HG02623 (cell line): Measurements from ENCODE around the gene A4GALT.

ENCODE experiments used
- ATAC-seq: cut with Tn5 transposase; IDR thresholded peaks from one replicate; pipeline ENCODE4 v1.9.1; 2021; ENCODE audit warnings: moderate library complexity; ENCODE audit not compliant: unreplicated experiment

A4GALT gene

DNA sequence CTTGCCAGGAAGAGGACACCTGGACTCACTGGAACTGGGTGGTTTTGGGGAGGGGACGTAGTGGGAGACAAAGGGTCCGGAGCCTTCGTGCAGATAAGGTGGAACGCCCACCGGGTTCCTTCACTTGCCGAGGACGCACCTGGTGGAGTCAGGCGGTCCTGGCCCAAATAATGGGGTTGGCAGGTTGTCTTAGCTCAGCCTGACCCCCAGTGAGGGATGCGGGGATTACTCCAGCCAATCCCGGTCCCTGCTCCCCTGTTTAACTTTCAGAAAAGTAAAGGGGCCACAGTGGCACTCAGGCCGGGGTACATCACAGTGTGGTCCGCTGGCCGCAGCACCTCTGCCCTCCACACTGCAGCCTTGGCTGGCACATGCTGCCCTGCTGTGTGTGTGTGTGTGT lies 18.0 kb downstream of the A4GALT start:
- no peak for ATAC-seq

DNA sequence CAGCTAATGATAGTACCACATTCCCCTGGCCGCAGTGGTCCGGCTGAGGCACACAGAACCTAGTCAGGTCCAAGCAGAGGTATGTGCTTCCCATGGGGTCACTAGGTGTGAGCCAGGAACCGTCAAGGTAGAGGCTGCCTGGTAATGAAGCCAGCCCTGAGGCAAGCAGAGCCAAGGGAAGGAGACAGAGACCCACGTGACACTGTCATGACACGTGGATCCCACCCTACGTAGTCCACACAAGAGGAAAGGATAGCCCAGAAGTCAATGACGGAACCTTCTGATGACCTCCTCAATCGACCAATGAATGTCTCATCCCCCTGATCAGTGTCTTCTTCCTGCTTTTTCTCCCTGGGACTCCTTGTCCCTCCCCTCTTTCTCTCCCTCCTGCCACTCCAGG lies 19.0 kb downstream of the A4GALT start:
- no peak for ATAC-seq

DNA sequence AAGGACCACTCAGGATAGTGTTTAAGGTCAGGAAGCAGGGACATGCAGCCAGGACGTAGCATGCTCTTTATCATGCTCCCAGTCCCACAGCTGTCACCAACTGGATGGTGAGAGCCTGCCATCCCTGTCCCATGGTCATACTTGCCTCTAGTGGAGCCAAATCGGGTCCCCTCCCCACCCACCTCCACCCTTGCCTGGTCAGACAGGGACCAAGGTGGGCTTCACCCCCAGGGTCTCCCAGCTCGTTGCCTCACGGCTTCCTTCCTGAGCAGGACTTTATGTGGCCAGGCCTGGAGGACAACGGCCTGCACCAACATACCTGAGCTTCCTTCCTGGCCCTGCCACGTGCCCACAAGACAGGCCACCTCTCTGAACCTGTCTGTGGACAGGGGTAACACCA lies 19.8 kb downstream of the A4GALT start:
- no peak for ATAC-seq

DNA sequence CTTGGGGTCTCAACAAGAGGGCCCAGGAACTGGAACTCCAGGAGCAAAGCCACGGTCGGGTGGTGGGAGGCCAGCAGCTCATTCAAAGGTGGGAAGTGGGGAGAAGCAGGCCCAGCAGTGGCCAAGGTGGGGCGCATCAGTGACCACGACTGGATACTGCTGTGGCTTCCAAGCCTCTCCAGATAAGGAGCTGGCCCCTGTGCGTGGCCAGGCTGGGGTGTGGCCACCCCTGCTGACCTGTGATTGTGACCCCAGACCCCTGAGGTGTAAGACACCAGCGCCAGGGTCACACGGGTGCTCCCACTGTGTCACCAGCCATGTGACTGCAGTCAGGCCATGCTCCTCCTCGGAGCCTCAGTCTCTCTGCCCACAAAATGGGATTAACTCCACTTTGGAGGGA lies 20.3 kb downstream of the A4GALT start:
- ATAC-seq, result no peak

DNA sequence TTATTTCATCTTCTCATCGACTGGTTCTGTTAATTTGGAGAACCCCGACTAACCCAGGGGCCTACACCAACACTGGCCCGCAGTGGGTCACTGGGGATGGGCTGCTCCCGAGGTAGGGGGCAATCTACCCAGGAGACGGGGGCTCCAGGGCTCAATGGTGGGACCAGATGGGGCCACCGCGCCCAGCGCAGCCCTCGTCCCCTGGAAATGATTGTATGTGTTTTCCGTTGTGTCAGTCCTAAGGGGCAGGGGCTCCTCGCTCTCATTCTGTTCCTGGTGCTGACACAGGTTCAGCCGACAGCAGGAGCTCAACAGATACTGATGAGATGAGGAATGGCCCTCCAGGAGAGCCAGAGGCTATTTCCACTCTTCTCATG lies 20.7 kb downstream of the A4GALT start:
- ATAC-seq, result no peak

DNA sequence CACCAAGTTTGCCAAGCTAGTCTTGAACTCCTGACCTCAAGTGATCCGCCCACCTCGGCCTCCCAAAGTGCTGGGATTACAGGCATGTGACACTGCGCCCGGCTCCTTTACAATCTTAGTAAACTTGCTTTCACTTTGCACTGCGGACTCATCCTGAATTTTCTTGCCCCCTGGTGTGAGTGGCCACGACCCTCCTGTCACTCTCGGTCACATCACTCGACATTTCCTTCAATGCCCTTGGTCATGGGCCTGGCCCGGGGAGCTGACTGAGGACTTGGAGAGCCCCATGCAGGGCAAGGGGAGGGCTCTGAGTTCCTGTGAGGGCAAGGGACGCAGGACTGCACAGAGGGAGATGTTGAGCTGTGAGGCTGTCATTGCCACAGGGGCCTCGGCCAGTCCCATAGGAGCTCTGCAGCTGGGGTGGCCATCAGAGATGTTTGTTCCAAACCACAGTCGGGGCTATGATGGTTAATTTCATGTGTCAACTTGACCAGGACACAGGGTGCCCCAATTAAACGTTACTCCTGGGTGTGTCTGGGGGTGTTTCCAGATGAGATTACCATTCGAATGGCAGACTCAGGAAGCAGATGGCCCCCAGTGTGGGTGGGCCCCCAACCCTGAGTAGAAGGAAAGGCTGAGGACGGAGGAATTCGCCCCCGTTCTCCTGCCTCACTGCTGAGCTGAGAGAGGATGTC lies 21.2 kb downstream of the A4GALT start:
- ATAC-seq, result no peak

DNA sequence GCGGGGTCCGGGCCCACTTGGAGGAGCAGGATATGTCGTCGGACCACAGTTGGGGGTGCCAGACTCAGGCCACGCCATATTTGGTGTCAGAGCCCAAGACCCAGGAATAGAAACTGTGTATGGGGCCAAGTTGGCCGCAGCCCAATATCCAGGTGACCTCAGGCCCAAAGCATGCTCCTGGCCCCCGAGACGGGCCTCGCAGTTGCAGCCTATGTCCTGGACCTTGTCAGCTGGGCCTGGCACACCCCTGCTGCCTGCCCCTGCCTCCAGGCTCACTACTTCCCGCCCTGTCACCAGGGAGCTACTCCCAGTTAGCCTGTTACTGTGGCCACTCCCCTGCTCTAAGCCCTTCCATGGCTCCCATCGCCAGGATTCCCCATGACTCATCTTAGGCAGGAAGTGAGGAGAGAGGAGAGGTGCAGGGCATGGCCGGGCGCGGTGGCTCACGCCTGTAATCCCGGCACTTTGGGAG lies 23.1 kb downstream of the A4GALT start:
- no peak for ATAC-seq

DNA sequence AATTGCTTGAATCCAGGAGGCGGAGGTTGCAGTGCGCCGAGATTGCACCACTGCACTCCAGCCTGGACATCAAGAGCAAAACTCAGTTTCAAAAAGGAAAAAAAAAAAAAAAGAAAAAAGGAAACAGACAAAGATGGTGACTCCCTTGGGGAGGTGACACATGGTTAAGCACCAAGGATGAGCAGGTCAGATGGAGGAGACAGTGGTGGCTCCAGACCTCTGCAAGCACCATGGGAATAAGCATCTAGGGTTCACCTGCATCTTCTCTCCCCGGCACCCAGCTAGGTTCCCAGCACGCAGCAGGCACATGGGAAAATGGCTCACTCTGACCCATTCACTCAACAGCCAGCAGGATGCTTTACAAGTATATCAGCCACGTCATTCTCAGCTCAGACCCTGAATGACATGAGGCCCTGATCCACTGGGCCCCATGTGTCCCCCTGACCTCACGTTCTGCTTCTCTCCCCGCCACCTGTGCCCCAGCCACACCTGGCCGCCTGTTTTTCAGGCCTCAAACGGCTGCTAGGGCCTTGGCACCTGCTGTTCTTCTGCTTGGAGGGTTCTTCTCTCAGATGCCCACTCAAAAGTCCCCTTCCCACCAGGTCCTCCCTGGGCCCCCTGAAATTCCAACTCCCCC lies 24.2 kb downstream of the A4GALT start:
- no peak for ATAC-seq

DNA sequence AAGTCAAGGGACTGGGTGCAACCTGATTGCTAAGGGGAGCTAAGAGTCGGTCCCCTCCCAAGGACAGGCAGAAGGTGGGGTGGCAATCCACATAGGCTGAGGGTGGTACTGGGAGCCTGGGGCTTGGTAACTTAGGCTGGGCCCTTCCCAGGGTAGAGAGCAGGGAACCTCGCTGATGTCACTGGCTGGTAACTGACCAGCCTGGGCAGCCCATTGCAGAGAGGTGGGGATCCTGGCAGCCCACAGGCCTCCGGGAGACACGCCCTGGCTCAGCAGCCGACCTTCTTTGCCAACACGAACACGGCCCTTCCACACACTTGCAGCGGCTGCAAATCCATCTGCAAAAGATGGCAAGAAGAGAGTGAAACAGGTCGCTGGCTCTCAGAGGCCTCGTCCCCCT lies 25.4 kb downstream of the A4GALT start:
- no peak for ATAC-seq

DNA sequence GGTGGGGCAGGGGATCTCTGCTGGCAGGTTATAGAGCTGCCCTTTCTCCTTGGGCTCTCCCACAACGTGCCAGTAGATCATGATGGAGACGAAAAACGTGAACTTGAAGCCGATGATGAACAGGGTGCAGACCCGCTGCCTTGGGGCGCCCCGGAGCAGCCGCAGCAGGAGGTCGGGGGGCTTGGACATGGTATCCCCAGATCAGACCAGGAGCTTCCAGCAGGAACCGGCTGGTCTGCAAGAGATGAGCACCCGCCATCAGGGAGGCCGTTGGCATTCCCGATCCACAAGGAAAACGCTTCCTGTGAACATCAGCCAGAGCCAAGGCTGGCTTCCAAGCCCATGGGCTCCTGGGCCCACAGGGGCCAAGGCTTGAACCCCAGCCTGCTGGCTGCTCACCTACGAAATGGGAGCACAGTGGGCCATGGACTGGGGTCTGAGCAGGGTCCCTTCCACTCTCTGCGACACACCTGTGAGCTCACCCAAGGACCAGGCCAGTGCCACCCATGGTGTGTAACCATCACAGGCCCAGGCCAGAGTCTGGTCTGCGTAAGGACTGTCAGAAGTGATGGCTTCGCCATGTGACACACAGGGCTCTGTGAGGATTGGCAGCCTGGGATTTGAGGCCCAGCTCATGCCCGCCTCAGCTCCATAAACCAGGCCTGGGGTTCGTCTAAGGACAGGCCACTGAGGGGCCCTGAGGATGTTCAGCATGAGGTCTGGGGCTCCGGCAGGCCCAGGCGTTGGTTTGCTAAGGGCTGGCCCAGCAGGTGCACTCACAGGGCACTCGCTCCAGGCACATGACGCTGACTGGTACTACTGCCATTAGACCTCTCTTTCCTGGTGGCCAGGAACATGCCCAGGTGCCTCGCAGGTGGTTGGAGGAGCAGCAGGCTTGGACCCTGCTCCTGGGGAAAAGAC lies 26.6 kb downstream of the A4GALT start:
- ATAC-seq, result no peak

DNA sequence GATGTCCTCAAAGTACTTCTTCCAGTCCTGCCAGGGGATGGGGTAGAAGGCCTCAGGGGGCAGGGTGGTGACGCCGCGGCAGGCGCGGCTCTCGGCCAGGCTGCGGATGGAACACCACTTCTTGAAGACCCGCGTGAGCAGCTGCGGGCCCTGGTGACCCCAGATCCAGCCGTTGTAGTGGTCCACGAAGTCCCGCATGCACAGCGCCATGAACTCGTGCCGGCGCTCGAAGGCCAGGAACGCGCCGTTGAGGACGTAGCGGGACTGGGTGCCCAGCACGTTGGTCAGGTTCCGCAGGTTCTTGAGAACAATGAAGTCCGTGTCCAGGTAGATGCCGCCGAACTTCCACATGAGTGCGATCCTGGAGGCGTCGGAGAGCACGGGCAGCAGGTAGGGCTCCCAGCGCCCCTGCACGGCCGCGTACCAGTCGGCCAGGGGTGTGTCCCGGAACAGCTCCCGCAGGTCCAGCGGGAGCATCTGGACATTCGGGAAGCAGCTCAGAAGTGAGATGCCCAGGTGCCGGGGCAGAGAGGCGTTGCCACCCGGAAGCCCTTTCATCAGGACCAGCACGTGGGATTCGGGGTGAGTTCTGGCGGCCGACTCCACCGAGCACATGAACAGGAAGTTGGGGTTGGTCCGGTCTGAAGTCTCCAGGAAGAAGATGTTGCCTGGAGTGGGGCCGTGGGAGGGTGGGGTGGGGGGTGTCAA lies 27.5 kb downstream of the A4GALT start:
- no peak for ATAC-seq

DNA sequence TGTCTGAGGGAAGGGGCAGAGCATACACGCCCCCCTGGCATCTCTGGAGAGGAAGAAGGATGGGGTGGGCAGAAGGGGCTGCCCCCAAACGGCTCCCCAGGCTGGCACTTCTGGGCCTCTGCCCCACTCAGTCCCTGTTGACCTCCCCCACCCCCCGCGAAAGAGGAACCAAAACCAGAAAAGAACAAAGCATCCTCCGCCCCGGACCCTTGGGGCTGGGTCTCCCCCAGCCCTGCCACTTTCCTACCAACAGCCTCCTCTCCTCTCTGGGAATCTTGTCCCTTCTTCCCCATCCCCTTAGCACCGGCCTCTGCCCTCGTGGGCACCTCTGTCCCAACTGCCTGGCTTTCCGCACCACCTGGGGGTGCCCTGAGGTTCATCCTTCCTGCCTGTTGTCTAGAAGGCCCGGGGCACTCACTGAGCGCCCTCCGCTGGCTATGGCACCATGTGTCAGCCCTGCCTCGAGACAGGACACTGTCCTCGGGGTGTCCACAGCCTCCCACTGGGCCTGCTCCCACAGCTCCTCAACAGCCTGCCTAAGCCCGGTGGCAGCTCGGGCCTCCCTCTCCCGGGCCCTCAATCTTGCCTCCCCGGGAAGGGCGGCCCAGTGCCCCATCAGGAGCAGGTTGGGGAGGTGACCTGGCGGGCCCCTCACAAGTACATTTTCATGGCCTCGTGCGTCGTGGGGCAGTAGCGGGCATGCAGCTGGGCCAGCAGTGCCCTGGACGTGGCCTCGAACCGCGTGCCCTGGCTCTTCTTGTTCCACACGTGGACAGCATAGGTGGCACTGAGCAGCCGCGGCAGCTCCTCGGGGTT lies 28.2 kb downstream of the A4GALT start:
- no peak for ATAC-seq

DNA sequence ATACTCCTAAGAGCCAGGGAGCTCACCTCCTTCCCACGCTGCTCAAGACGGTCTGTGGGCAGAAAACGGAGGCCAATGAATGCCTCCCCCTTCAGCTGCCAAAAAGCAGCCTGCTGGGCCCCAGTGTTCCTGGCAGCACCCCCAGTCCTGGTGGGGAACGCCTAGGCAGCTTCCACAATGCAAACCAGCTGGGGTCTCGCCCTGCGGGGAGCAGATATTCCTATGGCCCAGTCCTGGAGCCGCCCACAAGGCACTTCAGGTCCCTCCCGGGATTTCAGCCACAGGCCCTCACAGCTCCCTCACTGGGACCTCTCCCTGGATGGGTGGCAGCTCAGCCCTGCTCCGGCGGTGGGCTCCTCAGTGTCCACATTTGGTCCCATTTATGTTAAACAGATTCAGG lies 29.2 kb downstream of the A4GALT start:
- no peak for ATAC-seq

DNA sequence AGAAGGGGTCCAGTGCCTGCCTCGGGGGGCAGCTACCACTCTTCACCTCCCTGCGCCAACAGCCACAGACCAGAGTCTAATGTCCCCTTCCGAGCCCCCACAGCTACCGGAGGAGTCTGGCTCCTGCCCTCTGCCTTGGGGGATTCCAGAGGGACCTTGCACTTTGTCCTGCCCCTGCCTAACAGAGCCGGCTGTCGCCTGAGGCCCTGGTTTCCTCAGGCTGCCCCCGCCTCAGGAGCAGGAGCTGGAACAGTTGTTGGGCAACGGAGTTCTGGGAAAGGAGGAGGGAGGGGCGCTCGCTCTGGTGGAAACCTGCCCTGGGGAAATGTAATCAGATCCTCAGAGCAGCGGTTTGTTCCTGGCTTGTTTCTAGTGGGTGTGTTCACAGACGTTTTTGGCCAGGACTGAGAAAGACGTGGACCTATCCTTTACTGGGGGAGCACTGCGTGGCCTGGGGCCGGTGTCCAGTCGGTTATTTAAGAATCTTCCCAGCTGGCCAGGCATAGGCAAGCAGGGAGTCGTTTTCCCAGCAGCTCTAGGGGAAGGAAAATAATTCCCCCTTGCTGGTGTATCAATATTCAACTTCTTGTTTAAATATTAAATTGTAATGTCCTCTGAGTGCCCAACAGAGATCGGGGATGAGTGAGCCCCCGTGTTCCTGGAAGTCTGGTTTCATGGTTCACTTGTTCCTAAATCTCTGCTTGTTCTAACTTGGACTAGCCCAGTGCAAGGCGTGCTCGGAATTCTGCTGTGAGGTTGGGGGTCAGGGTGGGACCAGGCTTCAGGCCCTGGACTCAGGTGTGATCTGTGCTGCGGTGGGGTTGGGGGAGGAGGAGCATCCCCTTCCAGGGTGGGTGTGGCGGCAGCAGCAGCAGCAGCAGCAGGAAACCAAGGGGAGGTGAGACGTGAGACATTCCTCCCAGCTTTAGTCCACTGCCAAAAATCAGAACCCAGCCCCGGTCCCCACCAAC lies 32.1 kb downstream of the A4GALT start:
- no peak for ATAC-seq

DNA sequence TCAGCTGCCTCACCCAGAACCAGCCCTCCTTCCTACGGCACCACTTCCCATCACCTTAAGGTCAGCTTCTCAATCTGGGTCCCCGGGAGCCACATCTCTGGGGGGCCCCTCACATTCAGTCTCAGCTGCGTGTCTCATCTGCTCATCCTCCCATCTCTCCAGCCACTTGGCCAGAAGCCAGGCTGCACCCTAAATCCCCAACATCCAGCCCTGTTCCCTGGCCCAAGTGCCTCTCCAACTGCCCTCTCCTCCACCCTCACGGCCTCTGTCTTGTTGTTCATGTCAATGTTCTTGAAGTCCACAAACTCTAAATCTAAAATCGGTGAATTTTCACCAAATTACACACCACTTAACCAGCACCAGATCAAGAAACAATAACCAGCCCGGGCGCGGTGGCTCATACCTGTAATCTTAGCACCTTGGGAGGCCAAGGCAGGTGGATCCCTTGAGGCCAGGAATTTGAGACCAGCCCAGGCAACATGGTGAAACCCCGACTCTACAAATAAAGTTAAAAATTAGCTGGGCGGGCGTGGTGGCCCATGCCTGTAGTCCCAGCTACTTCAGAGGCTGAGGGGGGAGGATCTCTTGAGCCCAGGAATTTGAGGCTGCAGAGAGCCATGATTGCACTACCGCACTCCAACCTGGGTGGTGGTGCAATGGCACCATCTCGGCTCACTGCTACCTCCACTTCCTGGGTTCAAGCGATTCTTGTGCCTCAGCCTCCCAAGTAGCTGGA lies 33.7 kb downstream of the A4GALT start:
- no peak for ATAC-seq

DNA sequence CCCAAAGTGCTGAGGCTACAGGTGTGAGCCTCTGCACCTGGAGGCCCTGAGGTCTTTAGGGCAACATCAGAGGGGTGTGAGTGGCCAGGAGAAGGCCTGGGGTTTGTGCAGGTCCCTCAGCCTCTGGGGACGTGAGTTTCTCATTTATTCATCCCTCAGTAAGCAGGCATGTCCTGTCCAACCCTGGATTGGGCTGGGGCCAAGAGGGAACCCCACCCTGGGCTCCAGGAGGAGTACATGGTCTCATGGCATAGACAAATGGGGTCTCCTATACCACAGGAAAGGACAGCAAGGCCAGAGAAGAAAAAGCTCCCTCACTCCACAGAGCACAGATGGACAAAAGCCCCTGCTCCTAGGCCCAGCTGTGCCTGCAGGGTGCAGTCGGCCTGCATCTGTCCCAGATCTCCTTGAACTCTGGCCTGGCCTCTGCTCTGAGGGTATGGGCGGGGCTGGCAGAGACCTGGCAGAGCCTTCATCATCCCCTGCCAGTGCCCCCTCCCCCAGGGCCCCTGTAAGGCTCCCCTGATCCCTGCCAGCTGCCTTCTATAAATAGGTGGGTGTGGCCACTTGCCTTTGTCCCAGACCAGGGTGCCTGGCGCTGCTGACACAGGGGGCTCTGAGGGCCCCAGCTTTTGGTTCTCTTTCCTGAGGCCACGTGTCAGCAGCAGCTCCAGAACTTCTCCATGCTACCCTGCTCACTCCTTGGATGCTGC lies 34.6 kb downstream of the A4GALT start:
- no peak for ATAC-seq

DNA sequence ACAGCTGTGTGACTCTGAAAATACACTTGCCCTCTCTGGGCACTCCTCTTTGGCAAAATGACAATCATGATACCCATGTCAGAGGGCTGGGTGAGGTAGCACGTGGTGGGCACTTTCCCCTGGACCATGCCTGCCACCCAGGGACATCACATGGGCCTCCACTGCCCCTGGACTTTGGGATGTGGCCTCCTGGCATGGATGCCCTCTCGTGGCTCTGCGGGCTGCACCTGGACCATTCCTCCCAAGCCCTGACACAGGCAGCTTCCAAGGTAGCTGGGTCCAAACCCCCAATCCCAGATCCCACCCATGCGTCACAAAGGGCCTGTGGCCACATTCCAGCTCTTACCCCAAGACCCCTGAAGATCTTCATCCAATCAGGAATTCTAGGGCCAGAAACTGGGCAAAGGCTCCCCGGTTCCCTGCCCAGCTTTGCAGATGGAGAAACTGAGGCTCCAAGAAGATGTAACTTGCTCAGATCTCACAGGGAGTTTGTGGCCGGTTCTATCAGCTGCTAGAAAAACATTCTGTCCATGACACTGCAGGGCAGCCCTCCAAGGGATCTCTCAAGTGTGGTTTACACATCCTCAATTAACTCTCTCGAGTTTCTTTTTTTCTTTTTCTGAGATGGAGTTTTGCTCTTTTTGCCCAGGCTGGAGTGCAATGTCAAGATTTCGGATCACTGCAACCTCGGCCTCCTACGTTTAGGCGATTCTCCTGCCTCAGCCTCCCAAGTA lies 36.0 kb downstream of the A4GALT start:
- ATAC-seq, result no peak
